Ovary (tissue), 3 donors: ENCODE results near the gene TRMO.
"Not testable (repeated sequence)": the region's sequence is repeated elsewhere in the genome, so short reads cannot be mapped to it uniquely, and the experiment has no call there.

Experiments
- CTCF ChIP-seq, 3 donors: fragments of 450-650 bp in 2 of 3; fragments of 200-600 bp in 1 of 3; IDR thresholded peaks; one replicate each; pipeline versions ENCODE4 v1.5.1 to v1.8.0; 2016 to 2022; ENCODE audit warnings: antibody characterized with exemption in 3 of 3, mild to moderate bottlenecking in 1 of 3
- POLR2A ChIP-seq: fragments of 450-650 bp; IDR thresholded peaks from one replicate; pipeline ENCODE4 v1.6.1; 2017; ENCODE audit warnings: antibody characterized with exemption, mild to moderate bottlenecking, moderate library complexity
- donor health status: DM: no; HTN: no; CAD: no.

- not testable (repeated sequence) for TF ChIP-seq CTCF (IDR thresholded peaks at IDR 0.05); POLR2A
These were observed 24.8 kb upstream of the TRMO start for GRCh38 chr9:97947094-97947493.
